Heart right ventricle (tissue), 16 donors: Measurements from ENCODE around the gene GRB10. TPM values are rescaled to one million over a fixed set of nuclear protein-coding genes. Genes with fewer than 3 reads are reported as not detected.
A peak's percentile ranks its signal among the peaks of the same experiment; 100 is the strongest.

Source experiments
- ATAC-seq, 8 donors: fragments of 200-7000 bp; cut with Tn5 transposase; one replicate each; pipeline ENCODE4 v1.9.1; 2020; ENCODE audit warnings: mild to moderate bottlenecking in 8 of 8, moderate library complexity in 8 of 8, moderate number of reproducible peaks in 1 of 8
- DNase-seq, 2 donors: peaks; one replicate each; pipeline ENCODE4 v3.0.0-alpha.2; 2020
- H3K27ac ChIP-seq, 10 donors: fragments of 200-600 bp; sonication (generic) in 2 of 10; one replicate each; pipeline versions ENCODE4 v1.5.0 to v1.8.0; 2020 to 2022; ENCODE audit warnings: mild to moderate bottlenecking in 3 of 10
- H3K27me3 ChIP-seq, 7 donors: fragments of 200-600 bp; one replicate each; pipeline ENCODE4 v1.8.0; 2021 to 2022; ENCODE audit warnings: mild to moderate bottlenecking in 2 of 7
- H3K36me3 ChIP-seq, 9 donors: fragments of 200-600 bp; sonication (generic) in 1 of 9; one replicate each; pipeline versions ENCODE4 v1.5.0 to v1.8.0; 2020 to 2022; ENCODE audit warnings: mild to moderate bottlenecking in 2 of 9
- H3K4me1 ChIP-seq, 9 donors: fragments of 200-600 bp; sonication (generic) in 1 of 9; one replicate each; pipeline versions ENCODE4 v1.5.0 to v1.8.0; 2020 to 2022; ENCODE audit warnings: mild to moderate bottlenecking in 4 of 9
- H3K4me3 ChIP-seq, 10 donors: fragments of 200-600 bp; sonication (generic) in 2 of 10; one replicate each; pipeline versions ENCODE4 v1.5.0 to v1.8.0; 2020 to 2022; ENCODE audit warnings: mild to moderate bottlenecking in 7 of 10, moderate library complexity in 2 of 10
- H3K9me3 ChIP-seq, 11 donors: fragments of 200-600 bp in 10 of 11; sonication (generic) in 2 of 11; one replicate each; pipeline versions ENCODE4 v1.5.0 to v1.8.0; 2013 to 2022; ENCODE audit warnings: mild to moderate bottlenecking in 2 of 11, control low read depth in 1 of 11, moderate library complexity in 1 of 11
- WGBS, 2 donors: extraction: QIAGEN DNeasy Blood & Tissue Kit; methylation state at CpG; one replicate each; pipeline ENCODE4 v1.1.7; 2013; ENCODE audit warnings: inconsistent platforms in 1 of 2; 5-methylcytosine and 5-hydroxymethylcytosine counted together
- intact Hi-C, 10 donors: fragments of 100-400 bp; cut with DNase I; formaldehyde crosslinking; loops; one replicate each; pipeline versions ENCODE4 v1.11.1 to v1.14.2; 2022
- polyA plus RNA-seq, 2 donors: library from polyadenylated mRNA; stranded (reverse); fragments of 200-250 nt; gene quantifications; one replicate each; pipeline ENCODE4 v1.2.3, GENCODE V29; 2013
- total RNA-seq, 10 donors: library from RNA; stranded (reverse); fragmentation: NEBNext Ultra II Directional in 3 of 10; extraction: Animal tissue kit (Norgen Biotek cat#: 25700) in 3 of 10; gene quantifications; one replicate each; pipeline versions ENCODE4 v1.2.1 to v1.2.4, GENCODE V29; 2021 to 2023
- TF ChIP-seq, protein P1 (sequence below), 9 donors: fragments of 200-600 bp; sonication (generic) in 2 of 9; IDR thresholded peaks; one replicate each; pipeline versions ENCODE4 v1.5.0 to v1.8.0; 2021 to 2022; ENCODE audit warnings: antibody characterized with exemption in 9 of 9, mild to moderate bottlenecking in 5 of 9, moderate library complexity in 1 of 9
- donor health status: Arrhythmogenic right ventricular cardiomyopathy.
- donor health status: ischemic (EF 13 %, LVEDD 7.1; RV severe dilation, severe dysfunction).
- donor health status: healthy with polysubstance abuse.
- donor health status: DM: no; HTN: yes; CAD: no.
- donor health status: DM: no; HTN: no; CAD: no.
- donor health status: ischemic (EF 25% LVEDD 6.9; RV normal size, moderate dysfunction).
- donor health status: ischemic (EF 25% LVEDD 5.7; RV mildly dilated, moderate dysfunction).
- donor health status: healthy.
- donor health status: DM: yes; HTN: yes; CAD: no.
- donor health status: Ischemic cardiomyopathy.
- donor health status: ischemic (EF 35%, LVEDD 5.7; RV mildly dilated, moderate dysfunction).
- donor health status: nonischemic (EF 11% LVEDD 7.7; RV severe dilation, severe dysfunction).
- donor health status: DM: yes; HTN: yes; CAD: no.
- donor health status: PGD.
- donor health status: ischemic (EF 29% LVEDD 5.4; RV normal size, mild dysfunction).
- donor health status: nonischemic (EF 23%, LVEDD 6.1; RV moderate dilation, normal function).

GRB10 gene
- total and polyA plus RNA-seq, 12 donors: 13.2 to 48.7 (median 29.6) TPM

DNA sequence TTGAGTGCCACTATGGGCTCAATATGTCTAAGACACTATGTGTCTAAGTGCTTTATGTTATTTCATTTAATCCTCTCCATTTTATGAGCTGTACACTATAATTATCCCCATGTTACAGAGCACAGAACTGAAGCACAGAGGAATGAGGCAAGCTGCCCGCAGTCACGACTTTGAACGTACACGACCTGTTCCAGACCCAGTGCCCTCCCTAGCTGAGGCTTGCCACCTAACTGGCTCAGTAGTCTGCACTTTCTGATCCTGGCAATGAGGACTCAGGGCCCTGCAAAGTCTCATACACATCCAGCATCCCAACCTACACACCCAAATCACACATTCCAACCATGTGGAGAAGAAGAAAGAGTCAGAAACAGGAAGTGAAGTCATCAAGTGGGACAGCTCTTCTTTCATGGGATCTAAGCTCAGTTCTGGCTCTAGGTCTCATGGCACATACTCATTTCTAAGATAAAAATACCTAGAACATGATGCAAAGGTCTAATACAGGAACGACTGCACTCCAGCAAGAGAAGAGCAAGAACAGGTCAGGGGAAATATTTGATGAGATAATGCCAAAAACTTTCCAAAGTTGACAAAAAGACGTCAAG is 175.1 kb downstream of the GRB10 start:
- Histone ChIP-seq H3K9me3 (peaks cover 0 to 5% (median 0%) of the 10 kb centered on the region in 11 donors), H3K4me1 (peaks cover 0 to 19% (median 0%) of the 10 kb centered on the region in 9 donors), H3K27me3 (no peaks in the 10 kb centered on the region), H3K27ac (no peak overlapping the region), H3K4me3 (no peak overlapping the region), H3K36me3 (peaks cover 0 to 100% (median 41%) of the 10 kb centered on the region in 9 donors)
- ATAC-seq: no peak
- WGBS, 2 donors: 85 to 86% methylated on average over 6 of the region's 6 CpGs
- DNase-seq: no peak
- intact Hi-C loops: loop anchor here in 2 of 10 donors (10.0 kb wide), 1 partner anchor 143 kb away; no protein-coding TSS in a partner anchor
- TF ChIP-seq, protein P1, sequence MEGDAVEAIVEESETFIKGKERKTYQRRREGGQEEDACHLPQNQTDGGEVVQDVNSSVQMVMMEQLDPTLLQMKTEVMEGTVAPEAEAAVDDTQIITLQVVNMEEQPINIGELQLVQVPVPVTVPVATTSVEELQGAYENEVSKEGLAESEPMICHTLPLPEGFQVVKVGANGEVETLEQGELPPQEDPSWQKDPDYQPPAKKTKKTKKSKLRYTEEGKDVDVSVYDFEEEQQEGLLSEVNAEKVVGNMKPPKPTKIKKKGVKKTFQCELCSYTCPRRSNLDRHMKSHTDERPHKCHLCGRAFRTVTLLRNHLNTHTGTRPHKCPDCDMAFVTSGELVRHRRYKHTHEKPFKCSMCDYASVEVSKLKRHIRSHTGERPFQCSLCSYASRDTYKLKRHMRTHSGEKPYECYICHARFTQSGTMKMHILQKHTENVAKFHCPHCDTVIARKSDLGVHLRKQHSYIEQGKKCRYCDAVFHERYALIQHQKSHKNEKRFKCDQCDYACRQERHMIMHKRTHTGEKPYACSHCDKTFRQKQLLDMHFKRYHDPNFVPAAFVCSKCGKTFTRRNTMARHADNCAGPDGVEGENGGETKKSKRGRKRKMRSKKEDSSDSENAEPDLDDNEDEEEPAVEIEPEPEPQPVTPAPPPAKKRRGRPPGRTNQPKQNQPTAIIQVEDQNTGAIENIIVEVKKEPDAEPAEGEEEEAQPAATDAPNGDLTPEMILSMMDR (IDR thresholded peaks at IDR 0.05): no peak

DNA sequence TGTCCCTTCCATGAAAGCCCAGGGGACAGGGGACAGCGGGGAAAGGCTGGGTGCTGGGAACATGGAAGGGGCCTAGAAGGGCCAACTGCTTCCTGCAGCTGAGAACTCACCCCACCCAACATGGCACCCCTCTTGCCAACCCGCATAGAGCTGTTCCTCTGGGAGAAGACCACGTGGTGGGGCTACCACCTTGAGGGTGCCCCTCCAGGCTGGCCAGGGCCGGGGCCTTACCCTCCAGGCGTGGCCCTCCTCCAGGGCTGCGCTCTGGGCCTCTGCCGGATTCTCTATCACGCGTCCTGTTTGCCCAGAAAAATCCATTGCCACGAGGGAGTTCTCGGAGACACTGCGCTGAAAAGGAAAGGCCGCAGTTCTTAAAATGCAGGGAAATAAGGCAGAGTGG is 177.6 kb downstream of the GRB10 start:
- 95% methylated on average over 13 of the region's 13 CpGs for WGBS, 2 donors
- TF ChIP-seq, protein P1 (IDR thresholded peaks at IDR 0.05): no peak
- Histone ChIP-seq H3K27me3 (no peaks in the 10 kb centered on the region), H3K4me3 (no peak overlapping the region), H3K4me1 (peaks cover 0 to 5% (median 0%) of the 10 kb centered on the region in 9 donors), H3K27ac (no peak overlapping the region), H3K9me3 (peaks cover 0 to 5% (median 0%) of the 10 kb centered on the region in 11 donors), H3K36me3 (peaks cover 0 to 100% (median 26%) of the 10 kb centered on the region in 9 donors)
- no peak for DNase-seq
- intact Hi-C loops: loop anchor here in 2 of 10 donors (10.0 kb wide), 1 partner anchor 140 kb away; no protein-coding TSS in a partner anchor
- peak in 1 of 8 donors; percentile 58 for ATAC-seq

DNA sequence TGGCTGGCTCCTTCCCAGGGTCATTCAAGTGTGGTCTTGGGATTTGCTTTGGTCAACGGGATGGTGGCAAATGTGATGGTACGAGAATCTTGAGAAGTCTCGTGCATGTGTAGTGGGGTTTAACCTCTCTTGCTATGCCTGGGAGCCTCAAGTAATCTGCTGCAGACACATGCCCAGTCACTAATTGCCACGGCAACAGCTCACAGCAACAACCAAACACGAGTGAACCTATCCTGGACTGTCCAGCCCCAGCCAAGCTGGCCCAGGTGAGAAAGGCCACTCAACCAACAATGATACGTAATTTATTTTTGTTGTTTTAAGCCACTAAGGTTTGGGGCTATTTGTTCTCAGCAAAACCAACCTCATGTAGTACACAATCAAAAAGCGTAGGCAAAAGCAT is 179.4 kb downstream of the GRB10 start:
- no peak for ATAC-seq
- 86 to 87% methylated on average over 7 of the region's 7 CpGs for WGBS, 2 donors
- TF ChIP-seq, protein P1 (IDR thresholded peaks at IDR 0.05): no peak
- intact Hi-C loops: loop anchor here in 2 of 10 donors (10.0 kb wide), 1 partner anchor 138 kb away; no protein-coding TSS in a partner anchor
- Histone ChIP-seq H3K27ac (no peak overlapping the region), H3K36me3 (peaks cover 0 to 100% (median 26%) of the 10 kb centered on the region in 9 donors), H3K9me3 (no peaks in the 10 kb centered on the region), H3K4me3 (no peak overlapping the region), H3K4me1 (peaks cover 0 to 5% (median 0%) of the 10 kb centered on the region in 9 donors), H3K27me3 (no peaks in the 10 kb centered on the region)
- no peak for DNase-seq

DNA sequence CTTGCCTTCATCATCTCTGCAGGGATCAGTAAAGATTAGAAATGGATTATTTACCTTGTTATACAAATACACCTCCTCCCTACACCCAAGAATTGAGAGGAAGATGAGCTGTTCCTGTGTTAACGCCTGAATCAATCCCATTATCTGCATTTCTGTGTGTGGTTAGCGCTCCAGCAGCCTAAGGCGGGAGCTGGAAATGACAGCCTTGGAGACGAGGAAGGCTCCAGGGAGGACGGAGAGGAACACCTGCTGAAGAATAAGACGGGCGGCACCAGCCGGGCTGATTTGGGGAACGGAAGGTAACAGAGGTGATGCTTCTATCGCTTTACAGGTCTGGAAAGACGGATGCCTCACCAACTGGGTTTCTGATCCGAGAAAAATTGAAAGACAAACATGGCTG is 183.3 kb downstream of the GRB10 start:
- Histone ChIP-seq H3K4me1 (no peaks in the 10 kb centered on the region), H3K27ac (no peak overlapping the region), H3K27me3 (no peaks in the 10 kb centered on the region), H3K36me3 (peaks cover 0 to 97% (median 12%) of the 10 kb centered on the region in 9 donors), H3K9me3 (no peaks in the 10 kb centered on the region), H3K4me3 (no peak overlapping the region)
- TF ChIP-seq, protein P1 (IDR thresholded peaks at IDR 0.05): no peak
- no peak for DNase-seq
- ATAC-seq: no peak
- intact Hi-C loops: loop anchor here in 5 of 10 donors (10.0 kb wide), 3 partner anchors 125 to 545 kb away; no protein-coding TSS in a partner anchor
- 94 to 95% methylated on average over 12 of the region's 12 CpGs for WGBS, 2 donors
